Caco-2 (cell line): ENCODE measurements around the gene ADAP2. TPM values are rescaled to one million over a fixed set of nuclear protein-coding genes. Genes with fewer than 3 reads are reported as not detected.
A peak's percentile ranks its signal among the peaks of the same experiment; 100 is the strongest.

Experiments
- BruUV-seq: library from RNA; stranded (reverse); fragments of 400-500 nt; replicated peaks from 2 replicates; lab custom pipeline; 2021; lab: Mats Ljungman, UMichigan
- CTCF ChIA-PET: fragments of 300-600 bp; sonication (Branson Sonifier 250); formaldehyde crosslinking; loops from one replicate; lab custom pipeline; 2022; ENCODE audit warnings: antibody characterized with exemption; lab: Charles Lee
- POLR2A ChIA-PET: fragments of 300-600 bp; sonication (Branson Sonifier 250); formaldehyde crosslinking; loops from one replicate; lab custom pipeline; 2022; ENCODE audit warnings: antibody characterized with exemption; lab: Charles Lee
- DNase-seq, 2 experiments: peaks; one replicate each; pipeline versions ENCODE4 v3.0.0 to v3.0.0-alpha.2; 2020 to 2022
- H3K27me3 ChIP-seq: replicated peaks from 2 replicates; pipeline ENCODE4 v1.6.0; 2011; ENCODE audit warnings: low read length; ENCODE audit not compliant: control insufficient read depth, insufficient read depth
- H3K36me3 ChIP-seq: 2 replicates; pipeline ENCODE4 v1.5.1; 2011; ENCODE audit warnings: low read length; ENCODE audit not compliant: control insufficient read depth, insufficient read depth
- H3K4me1 ChIP-seq: fragments of 250-450 bp; sonication (Bioruptor Pico); 2 replicates; pipeline ENCODE4 v1.5.1; 2020; ENCODE audit warnings: mild to moderate bottlenecking
- H3K4me3 ChIP-seq: 2 replicates; pipeline ENCODE4 v1.5.1; 2011; ENCODE audit warnings: low read depth, mild to moderate bottlenecking, control low read depth, low read length
- H3K9me3 ChIP-seq: fragments of 250-450 bp; sonication (Bioruptor Pico); 2 replicates; pipeline ENCODE4 v1.5.1; 2020; ENCODE audit warnings: mild to moderate bottlenecking, moderate library complexity
- H3K27ac Mint-ChIP-seq: one replicate; pipeline ENCODE4 v1.8.0; 2022; ENCODE audit warnings: mixed read lengths; ENCODE audit not compliant: unreplicated experiment
- H3K27me3 Mint-ChIP-seq: one replicate; pipeline ENCODE4 v1.8.0; 2022; ENCODE audit warnings: mixed read lengths; ENCODE audit not compliant: insufficient read depth, unreplicated experiment
- H3K36me3 Mint-ChIP-seq: one replicate; pipeline ENCODE4 v1.8.0; 2022; ENCODE audit warnings: mild to moderate bottlenecking, mixed read lengths; ENCODE audit not compliant: insufficient read depth, unreplicated experiment
- H3K4me1 Mint-ChIP-seq: one replicate; pipeline ENCODE4 v1.8.0; 2022; ENCODE audit warnings: low read depth, mixed read lengths; ENCODE audit not compliant: unreplicated experiment
- H3K4me3 Mint-ChIP-seq: one replicate; pipeline ENCODE4 v1.8.0; 2022; ENCODE audit warnings: mild to moderate bottlenecking, moderate library complexity, mixed read lengths; ENCODE audit not compliant: unreplicated experiment
- H3K9me3 Mint-ChIP-seq: one replicate; pipeline ENCODE4 v1.8.0; 2022; ENCODE audit warnings: mixed read lengths; ENCODE audit not compliant: unreplicated experiment
- intact Hi-C: fragments of 100-400 bp; cut with micrococcal nuclease; formaldehyde crosslinking; loops from one replicate; pipeline ENCODE4 v1.10.0; 2022; ENCODE audit not compliant: unreplicated experiment
- total RNA-seq: library from RNA; stranded (reverse); gene quantifications from 2 replicates; pipeline ENCODE4 v1.2.3, GENCODE V29; 2022
- TF ChIP-seq, protein P1 (sequence below), 2 experiments: fragments of 200-600 bp in 1 of 2; IDR thresholded peaks; 1 replicate in 1 of 2; 2 replicates in 1 of 2; pipeline versions ENCODE4 v1.5.1 to v1.8.0; 2011 to 2022; ENCODE audit warnings: antibody characterized with exemption in 1 of 2, control low read depth in 1 of 2, inconsistent platforms in 1 of 2, low read depth in 1 of 2, low read length in 1 of 2, mild to moderate bottlenecking in 1 of 2, moderate library complexity in 1 of 2; ENCODE audit not compliant: insufficient read depth in 1 of 2, severe bottlenecking in 1 of 2, unreplicated experiment in 1 of 2

Gene ADAP2
- total RNA-seq, 1 experiment from 2014 or later: 3.1 TPM

DNA sequence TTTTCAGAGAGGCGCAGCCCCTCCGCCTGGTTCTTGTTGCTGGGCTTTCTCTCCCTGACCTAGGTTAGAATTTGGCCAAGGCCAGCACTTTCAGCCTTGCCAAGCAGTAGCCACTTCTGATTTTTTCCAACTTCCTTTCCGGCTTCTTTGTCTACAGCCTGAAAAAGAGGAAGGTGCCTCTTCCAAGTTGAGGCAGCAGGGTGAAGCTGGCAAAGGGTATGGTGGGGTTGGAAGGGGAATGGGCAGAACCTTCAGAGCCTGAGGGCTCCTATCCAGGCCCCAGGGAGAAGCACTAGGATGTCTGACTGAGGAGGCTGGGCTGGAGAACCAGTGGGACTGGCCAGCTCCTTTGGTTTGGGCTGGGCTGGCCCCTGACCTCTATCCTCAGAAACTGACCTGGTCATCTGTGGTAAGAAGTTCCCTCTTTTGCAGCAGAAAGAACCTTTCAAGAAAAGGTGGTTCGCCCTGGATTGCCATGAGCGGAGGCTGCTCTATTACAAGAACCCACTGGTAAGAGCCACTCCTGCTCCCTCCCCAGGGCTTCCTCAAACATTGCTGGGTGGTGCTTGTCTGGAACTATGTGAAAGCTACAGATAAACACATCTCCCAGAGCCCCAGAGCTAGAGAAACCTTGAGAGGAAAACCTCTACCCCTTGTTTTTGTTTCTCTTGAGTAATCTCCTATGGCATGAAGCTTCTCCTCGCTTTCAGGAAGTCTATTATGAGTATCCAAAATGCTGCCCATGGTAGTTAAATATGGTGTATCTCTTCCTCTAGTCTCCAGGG, 32.5 kb downstream of the ADAP2 start:
- no peak overlapping the region for H3K4me3 Mint-ChIP-seq
- no TSS peak for BruUV-seq
- POLR2A ChIA-PET: interaction anchor here (0.5 kb wide), 1 partner anchor 127 kb away, joined by 3 read pairs; no protein-coding TSS in a partner anchor

DNA sequence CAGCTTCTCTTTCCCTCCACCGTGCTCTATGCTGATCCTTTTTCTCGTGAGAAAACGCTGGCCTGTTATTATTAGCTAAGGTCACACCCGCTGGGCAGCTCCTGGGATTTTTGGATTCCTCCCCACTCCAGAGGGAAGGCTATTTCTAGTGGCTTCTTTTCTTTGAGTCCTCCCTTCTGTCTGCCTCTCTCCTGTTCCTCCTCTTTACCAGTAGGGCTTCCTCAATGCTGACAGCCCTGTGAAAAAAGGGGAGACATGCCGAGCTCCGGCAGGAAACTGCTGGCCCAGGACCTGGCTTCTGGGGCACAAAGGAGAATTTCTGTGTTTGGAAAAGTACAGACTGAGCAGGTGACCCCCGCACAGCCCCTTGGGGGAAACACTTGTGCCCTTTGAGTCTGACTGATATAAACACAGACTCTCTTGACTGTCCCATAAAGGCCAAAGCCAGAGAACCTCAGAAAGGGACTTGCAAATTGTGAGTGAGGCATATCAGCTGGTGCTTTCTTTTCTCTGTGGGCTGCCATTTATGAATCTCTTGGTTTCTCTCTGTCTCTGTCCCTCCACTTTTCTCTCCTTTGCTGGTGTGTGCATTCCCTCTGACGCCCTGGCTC, 35.1 kb downstream of the ADAP2 start:
- Histone ChIP-seq H3K27me3 (no peaks in the 10 kb centered on the region), H3K4me3 (no peak overlapping the region), H3K4me1 (no peaks in the 10 kb centered on the region), H3K9me3 (no peaks in the 10 kb centered on the region), H3K36me3 (no peaks in the 10 kb centered on the region)
- no peak for DNase-seq
- H3K4me3 Mint-ChIP-seq: no peak overlapping the region
- ChIA-PET POLR2A (no interaction called here), CTCF (no interaction called here)
- H3K36me3 Mint-ChIP-seq: no peaks in the 10 kb centered on the region
- H3K27ac Mint-ChIP-seq: peak overlapping the region; percentile 23
- TF ChIP-seq, protein P1, sequence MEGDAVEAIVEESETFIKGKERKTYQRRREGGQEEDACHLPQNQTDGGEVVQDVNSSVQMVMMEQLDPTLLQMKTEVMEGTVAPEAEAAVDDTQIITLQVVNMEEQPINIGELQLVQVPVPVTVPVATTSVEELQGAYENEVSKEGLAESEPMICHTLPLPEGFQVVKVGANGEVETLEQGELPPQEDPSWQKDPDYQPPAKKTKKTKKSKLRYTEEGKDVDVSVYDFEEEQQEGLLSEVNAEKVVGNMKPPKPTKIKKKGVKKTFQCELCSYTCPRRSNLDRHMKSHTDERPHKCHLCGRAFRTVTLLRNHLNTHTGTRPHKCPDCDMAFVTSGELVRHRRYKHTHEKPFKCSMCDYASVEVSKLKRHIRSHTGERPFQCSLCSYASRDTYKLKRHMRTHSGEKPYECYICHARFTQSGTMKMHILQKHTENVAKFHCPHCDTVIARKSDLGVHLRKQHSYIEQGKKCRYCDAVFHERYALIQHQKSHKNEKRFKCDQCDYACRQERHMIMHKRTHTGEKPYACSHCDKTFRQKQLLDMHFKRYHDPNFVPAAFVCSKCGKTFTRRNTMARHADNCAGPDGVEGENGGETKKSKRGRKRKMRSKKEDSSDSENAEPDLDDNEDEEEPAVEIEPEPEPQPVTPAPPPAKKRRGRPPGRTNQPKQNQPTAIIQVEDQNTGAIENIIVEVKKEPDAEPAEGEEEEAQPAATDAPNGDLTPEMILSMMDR (IDR thresholded peaks at IDR 0.05; ENCODE audit: insufficient read depth in 1 of 2, low read depth in 1 of 2, low read length in 1 of 2, severe bottlenecking in 1 of 2, unreplicated experiment in 1 of 2): no peak
- intact Hi-C loops: no loop called here
- BruUV-seq: no TSS peak
- no peaks in the 10 kb centered on the region for H3K27me3 Mint-ChIP-seq
- H3K4me1 Mint-ChIP-seq: no peaks in the 10 kb centered on the region
- no peaks in the 10 kb centered on the region for H3K9me3 Mint-ChIP-seq

More for the DNA sequence above, 32.5 kb downstream of the ADAP2 start:
- Mint-ChIP-seq H3K27ac (no peak overlapping the region), H3K4me1 (no peaks in the 10 kb centered on the region), H3K9me3 (no peaks in the 10 kb centered on the region), H3K36me3 (no peaks in the 10 kb centered on the region), H3K27me3 (no peaks in the 10 kb centered on the region)
- TF ChIP-seq, protein P1 (IDR thresholded peaks at IDR 0.05; ENCODE audit: insufficient read depth in 1 of 2, low read depth in 1 of 2, low read length in 1 of 2, severe bottlenecking in 1 of 2, unreplicated experiment in 1 of 2): no peak
- CTCF ChIA-PET: interaction anchor here (0.6 kb wide), 2 partner anchors 229 to 636 kb away, joined by 4 to 9 read pairs; no protein-coding TSS in a partner anchor
- H3K36me3 ChIP-seq: no peaks in the 10 kb centered on the region
- DNase-seq: peak in 1 of 2 experiments; percentile 28
- H3K4me3 ChIP-seq: no peak overlapping the region
- no peaks in the 10 kb centered on the region for H3K9me3 ChIP-seq
- intact Hi-C loops: no loop called here
- no peaks in the 10 kb centered on the region for H3K27me3 ChIP-seq
- no peaks in the 10 kb centered on the region; the same call in 1 of the 2 replicates for H3K4me1 ChIP-seq

DNA sequence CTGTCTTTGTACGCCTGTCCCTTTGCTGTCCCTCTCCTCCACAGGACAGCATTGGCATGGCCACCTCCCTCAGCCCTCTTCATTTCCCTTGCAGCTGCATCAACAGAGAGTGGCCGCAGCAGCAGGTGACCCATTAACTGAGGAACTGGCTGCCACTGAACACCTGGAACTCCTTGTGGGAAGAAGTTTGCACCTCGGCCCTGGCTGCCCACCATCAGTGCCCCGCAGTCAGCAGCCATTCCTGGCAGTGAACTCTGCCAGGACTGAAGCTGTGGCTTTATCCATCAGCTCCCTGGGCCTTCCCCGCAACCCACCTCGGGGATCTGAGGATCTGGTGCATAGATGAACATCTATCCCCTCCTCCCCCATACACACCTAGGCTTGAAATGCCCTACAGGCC, 36.0 kb downstream of the ADAP2 start:
- no peaks in the 10 kb centered on the region for H3K36me3 Mint-ChIP-seq
- POLR2A ChIA-PET: no interaction called here
- no peaks in the 10 kb centered on the region for H3K9me3 ChIP-seq
- no peak overlapping the region for H3K4me3 Mint-ChIP-seq
- DNase-seq: no peak
- H3K9me3 Mint-ChIP-seq: no peaks in the 10 kb centered on the region
- no peaks in the 10 kb centered on the region for H3K36me3 ChIP-seq
- intact Hi-C loops: no loop called here
- BruUV-seq: no TSS peak
- no peaks in the 10 kb centered on the region for H3K27me3 ChIP-seq
- no peaks in the 10 kb centered on the region for H3K27me3 Mint-ChIP-seq
- TF ChIP-seq, protein P1 (IDR thresholded peaks at IDR 0.05; ENCODE audit: insufficient read depth in 1 of 2, low read depth in 1 of 2, low read length in 1 of 2, severe bottlenecking in 1 of 2, unreplicated experiment in 1 of 2): no peak
- CTCF ChIA-PET: no interaction called here
- no peak overlapping the region for H3K4me3 ChIP-seq
- no peaks in the 10 kb centered on the region for H3K4me1 Mint-ChIP-seq
- no peaks in the 10 kb centered on the region for H3K4me1 ChIP-seq
- no peak overlapping the region for H3K27ac Mint-ChIP-seq
